ENCODE results near the gene SYVN1.

DNA sequence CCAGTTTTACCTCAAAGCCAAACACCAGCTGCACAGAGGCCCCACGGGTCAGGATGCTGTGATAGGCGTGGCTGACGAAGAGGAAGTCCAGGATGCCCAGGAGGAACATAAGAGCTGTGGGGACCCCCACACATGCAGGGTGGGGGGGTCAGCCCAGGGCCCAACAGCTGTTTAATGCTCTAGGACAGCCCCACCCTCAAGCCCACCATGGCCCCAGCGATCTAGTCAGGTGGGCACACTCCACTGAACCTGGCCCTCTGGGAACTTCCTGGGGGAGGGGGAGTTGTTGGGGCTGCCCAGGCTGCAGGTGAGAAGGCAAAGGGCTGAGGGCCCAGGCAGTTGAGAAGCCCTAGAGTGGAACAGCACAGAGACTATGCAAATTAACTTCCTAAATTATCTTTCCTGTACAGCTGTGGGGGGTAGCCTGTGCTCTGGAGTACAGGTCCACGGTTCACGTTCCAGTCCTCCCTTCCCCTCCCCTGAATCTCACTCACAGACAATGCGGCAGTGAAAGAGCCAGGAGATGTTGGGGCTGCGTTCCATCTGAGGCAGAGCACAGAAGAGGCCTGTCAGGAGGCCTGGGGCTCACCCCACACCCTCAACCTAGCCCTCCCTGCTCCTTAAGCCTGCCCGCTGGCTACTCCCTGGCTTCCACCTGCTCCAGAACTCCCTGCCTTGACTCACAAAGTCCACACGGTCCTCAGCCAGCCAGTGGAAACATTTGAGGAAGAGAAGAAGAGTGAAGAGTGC lies 1.9 kb downstream of the SYVN1 start:
- TF ChIP-seq, protein P1, sequence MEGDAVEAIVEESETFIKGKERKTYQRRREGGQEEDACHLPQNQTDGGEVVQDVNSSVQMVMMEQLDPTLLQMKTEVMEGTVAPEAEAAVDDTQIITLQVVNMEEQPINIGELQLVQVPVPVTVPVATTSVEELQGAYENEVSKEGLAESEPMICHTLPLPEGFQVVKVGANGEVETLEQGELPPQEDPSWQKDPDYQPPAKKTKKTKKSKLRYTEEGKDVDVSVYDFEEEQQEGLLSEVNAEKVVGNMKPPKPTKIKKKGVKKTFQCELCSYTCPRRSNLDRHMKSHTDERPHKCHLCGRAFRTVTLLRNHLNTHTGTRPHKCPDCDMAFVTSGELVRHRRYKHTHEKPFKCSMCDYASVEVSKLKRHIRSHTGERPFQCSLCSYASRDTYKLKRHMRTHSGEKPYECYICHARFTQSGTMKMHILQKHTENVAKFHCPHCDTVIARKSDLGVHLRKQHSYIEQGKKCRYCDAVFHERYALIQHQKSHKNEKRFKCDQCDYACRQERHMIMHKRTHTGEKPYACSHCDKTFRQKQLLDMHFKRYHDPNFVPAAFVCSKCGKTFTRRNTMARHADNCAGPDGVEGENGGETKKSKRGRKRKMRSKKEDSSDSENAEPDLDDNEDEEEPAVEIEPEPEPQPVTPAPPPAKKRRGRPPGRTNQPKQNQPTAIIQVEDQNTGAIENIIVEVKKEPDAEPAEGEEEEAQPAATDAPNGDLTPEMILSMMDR (IDR thresholded peaks at IDR 0.05), result no peak
- TF ChIP-seq POLR2A (IDR thresholded peaks at IDR 0.05) (no peak), EP300 (IDR thresholded peaks at IDR 0.05; ENCODE audit: low read depth) (no peak), POLR2AphosphoS5 (IDR thresholded peaks at IDR 0.05) (no peak)
